KOPT-K1 (cell line): Measurements from ENCODE around the gene CAPN15.

Experiments used
- H3K27ac ChIP-seq: fragments of 200-600 bp; sonication (generic); 2 replicates; pipeline ENCODE4 v1.5.1; 2016; ENCODE audit warnings: antibody characterized with exemption, mild to moderate bottlenecking, low read depth, low read length; ENCODE audit not compliant: poor library complexity, severe bottlenecking
- H3K36me3 ChIP-seq: fragments of 200-600 bp; sonication (generic); 2 replicates; pipeline ENCODE4 v1.5.1; 2017; ENCODE audit warnings: antibody characterized with exemption, mild to moderate bottlenecking, low read length, moderate library complexity; ENCODE audit not compliant: insufficient read depth
- H3K9me3 ChIP-seq: fragments of 200-600 bp; sonication (generic); 2 replicates; pipeline ENCODE4 v1.5.1; 2017; ENCODE audit warnings: antibody characterized with exemption, low read length, mild to moderate bottlenecking; ENCODE audit not compliant: insufficient read depth, poor library complexity, severe bottlenecking

The CAPN15 gene

GRCh38 chr16:540645-541340 is 13.3 kb downstream of the CAPN15 start:
- Histone ChIP-seq H3K9me3 (no peaks in the 10 kb centered on the region), H3K27ac (no peak overlapping the region), H3K36me3 (peaks cover 22% of the 10 kb centered on the region; the same call in 1 of the 2 replicates)

DNA sequence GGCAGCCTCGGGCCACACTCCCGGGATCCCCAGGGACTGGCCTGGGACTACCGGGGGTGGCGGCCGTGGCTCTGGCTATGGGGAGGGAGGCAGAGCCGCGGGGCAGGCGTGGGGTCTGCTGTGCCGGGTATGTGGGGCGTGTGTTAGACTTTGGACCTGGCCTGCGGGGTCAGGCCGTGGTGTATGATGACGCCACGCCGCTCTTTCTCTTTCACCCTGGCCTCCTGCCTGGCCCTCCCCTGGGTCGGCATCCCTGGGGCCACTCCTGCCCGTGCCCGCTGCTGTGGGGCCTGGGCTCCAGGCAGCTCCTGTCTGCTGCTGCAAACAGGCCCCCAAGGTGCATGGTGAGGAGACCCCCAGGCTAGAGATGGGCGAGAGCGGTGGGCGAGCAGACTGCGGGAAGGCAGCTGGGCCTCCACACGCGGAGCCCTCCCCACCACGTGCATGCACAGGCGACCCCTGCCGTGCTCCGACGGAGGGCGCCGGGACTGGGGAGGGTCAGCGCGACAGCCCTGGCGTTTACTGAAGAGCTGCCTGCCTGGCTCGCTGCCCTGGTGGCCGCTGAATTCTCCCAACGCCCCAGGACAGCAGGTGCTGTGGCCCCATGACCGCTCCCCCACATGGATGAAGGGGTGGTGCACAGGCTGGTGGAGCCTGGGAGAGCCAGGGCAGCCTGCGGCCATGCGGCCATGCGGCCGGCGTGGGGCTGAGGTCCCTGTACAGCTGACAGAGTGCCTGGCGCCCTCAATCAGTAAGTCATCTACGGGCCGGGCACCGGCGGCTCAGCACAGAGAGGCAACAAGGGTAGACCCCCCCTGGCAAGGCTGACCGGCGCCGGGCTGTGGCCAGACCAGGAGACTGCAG is 16.0 kb downstream of the CAPN15 start:
- Histone ChIP-seq H3K36me3 (peaks cover 9% of the 10 kb centered on the region; the same call in 1 of the 2 replicates), H3K9me3 (no peaks in the 10 kb centered on the region), H3K27ac (no peak overlapping the region)

DNA sequence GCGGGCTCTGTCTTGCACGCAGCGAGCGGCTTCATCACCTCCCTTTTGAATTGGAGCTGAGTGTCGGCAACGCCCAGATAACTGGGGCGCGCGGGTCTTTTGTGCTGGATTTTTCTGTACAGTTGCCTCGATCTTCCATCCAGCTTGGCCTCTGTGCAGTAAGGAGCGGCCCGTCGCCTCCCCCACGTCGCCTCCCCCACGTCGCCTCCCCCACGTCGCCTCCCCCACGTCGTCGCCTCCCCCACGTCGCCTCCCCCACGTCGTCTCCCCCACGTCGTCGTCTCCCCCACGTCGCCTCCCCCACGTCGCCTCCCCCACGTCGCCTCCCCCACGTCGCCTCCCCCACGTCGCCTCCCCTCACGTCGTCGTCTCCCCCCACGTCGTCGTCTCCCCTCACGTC is 17.0 kb downstream of the CAPN15 start:
- no peak overlapping the region for H3K27ac ChIP-seq
- H3K36me3 ChIP-seq: peaks cover 13% of the 10 kb centered on the region; the same call in 1 of the 2 replicates
- H3K9me3 ChIP-seq: no peaks in the 10 kb centered on the region

GRCh38 chr16:546909-547770 is 19.6 kb downstream of the CAPN15 start:
- Histone ChIP-seq H3K9me3 (no peaks in the 10 kb centered on the region), H3K36me3 (peaks cover 24% of the 10 kb centered on the region; the same call in 1 of the 2 replicates), H3K27ac (no peak overlapping the region)

DNA sequence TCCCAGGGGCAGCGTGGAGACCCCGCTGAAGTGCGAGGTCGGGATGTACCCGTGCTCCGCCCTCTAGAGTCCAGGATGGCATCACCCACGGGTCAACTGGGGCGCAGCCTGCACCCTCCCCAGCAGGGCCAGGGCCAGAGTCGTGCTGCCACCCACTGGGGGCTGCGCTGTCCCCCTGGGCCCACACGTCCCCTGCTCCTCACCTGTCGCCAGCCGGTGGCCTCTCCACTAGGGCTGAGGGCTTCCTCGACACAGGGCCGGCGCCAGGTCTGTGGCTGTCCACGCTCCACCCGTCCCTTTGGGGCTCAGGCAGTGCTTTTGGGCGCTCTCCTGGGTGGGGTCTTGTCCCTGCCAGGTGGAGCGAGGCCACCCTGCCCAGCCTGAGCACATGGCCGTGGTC is 21.1 kb downstream of the CAPN15 start:
- H3K36me3 ChIP-seq: peaks cover 25% of the 10 kb centered on the region; the same call in 1 of the 2 replicates
- H3K27ac ChIP-seq: no peak overlapping the region
- H3K9me3 ChIP-seq: no peaks in the 10 kb centered on the region

DNA sequence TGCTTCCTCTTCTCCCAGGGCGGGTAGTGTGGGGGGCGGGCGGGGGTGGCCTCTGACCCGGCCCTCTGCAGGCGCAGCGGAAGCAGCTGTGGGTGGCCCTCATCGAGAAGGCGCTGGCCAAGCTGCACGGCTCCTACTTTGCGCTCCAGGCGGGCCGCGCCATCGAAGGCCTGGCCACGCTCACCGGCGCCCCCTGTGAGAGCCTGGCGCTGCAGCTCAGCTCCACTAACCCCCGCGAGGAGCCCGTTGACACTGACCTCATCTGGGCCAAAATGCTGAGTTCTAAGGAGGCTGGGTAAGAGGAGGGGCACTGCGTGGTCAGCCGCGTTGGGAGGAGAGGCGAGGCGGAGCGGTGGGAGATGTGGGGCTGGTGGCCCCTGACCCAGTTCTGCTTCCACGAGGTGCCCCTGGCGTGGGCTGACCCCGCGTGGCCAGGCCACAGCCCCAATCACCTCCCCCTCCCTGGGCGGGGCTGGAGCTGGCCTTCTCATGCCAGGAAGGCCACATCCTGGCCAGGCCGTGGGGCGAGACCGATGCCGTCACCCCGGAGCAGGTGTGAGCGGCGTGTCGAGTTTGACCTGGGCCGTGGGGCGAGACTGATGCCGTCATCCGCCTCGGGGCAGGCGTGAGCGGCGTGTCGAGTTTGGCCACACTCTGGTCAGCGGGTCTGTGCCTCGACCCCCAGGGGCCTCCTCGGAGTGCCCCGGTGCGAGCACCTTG is 22.2 kb downstream of the CAPN15 start:
- no peak overlapping the region for H3K27ac ChIP-seq
- H3K36me3 ChIP-seq: peaks cover 25% of the 10 kb centered on the region; the same call in 1 of the 2 replicates
- no peaks in the 10 kb centered on the region for H3K9me3 ChIP-seq

- Histone ChIP-seq H3K9me3 (no peaks in the 10 kb centered on the region), H3K27ac (no peak overlapping the region), H3K36me3 (peaks cover 25% of the 10 kb centered on the region; the same call in 1 of the 2 replicates)
These were observed 23.7 kb downstream of the CAPN15 start for GRCh38 chr16:551210-551609.

DNA sequence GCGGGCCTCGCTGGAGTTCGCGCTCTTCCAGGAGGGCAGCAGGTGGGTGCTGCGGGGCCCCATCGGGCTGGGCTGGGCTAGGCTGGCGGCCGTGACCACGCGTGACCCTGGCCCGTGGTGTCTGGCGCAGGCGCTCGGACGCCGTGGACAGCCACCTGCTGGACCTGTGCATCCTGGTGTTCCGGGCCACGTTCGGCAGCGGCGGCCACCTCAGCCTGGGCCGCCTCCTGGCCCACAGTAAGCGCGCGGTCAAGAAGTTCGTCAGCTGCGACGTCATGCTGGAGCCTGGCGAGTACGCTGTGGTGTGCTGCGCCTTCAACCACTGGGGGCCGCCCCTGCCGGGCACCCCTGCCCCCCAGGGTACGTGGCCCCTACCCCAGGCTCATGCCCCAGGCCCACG is 24.7 kb downstream of the CAPN15 start:
- Histone ChIP-seq H3K36me3 (peaks cover 25% of the 10 kb centered on the region; the same call in 1 of the 2 replicates), H3K27ac (no peak overlapping the region), H3K9me3 (no peaks in the 10 kb centered on the region)

- Histone ChIP-seq H3K36me3 (peaks cover 14% of the 10 kb centered on the region; the same call in 1 of the 2 replicates), H3K27ac (no peak overlapping the region)
These were observed 26.2 kb downstream of the CAPN15 start for GRCh38 chr16:553601-554296.

DNA sequence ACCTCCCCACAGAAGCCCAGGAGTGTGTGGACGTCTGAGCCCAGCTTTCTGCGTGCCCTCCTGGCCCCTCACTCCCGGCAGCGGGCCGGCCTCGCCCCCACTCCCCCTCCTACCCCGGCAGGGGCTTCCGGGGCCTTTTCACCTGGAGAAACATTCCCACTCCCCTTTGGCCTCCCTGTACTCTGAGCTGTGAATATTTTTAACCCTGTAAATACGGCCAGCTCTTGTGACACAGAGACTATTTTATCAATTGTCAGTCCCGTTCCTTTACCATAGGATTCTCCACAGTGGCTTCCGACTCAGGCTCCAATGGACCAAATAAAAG is 26.7 kb downstream of the CAPN15 start:
- Histone ChIP-seq H3K36me3 (peaks cover 12% of the 10 kb centered on the region; the same call in 1 of the 2 replicates), H3K27ac (no peak overlapping the region), H3K9me3 (no peaks in the 10 kb centered on the region)

More at GRCh38 chr16:553601-554296, 26.2 kb downstream of the CAPN15 start:
- H3K9me3 ChIP-seq: no peaks in the 10 kb centered on the region

DNA sequence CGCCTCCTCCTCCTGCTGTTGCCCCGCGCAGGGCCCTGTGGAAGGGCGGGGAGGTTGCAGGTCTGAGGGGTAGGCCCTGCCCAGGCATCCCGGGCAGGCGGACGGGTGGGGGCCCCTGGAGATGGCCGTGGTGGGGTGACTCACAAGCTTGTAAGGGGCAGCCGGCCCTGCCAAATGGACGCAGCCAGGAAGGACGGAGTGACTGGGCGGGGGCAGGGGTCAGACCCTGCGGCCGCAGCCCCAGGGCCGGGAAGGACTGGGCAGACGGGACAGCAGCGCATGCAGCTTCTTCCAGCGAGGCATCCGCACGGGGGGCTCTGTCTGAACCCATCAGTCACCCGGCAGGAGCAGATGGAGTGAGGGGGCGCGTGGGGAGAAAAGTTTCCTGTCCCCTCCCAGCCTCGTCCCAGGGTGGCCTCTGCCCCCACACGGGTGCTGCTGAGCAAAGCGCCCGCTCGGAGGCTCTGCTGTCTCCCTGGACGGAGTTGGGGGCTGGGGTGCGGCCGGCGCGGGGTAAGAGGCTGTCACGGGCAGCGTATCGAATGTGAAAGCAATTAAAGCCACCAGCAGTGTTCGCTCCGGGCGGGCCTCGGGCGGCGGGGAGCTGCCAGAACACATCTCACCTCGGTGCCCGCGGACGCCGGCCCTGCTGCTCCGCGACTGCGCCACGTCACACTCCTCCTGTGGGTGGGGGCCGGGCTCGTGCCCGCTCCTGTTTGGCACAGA is 27.3 kb downstream of the CAPN15 start:
- Histone ChIP-seq H3K9me3 (no peaks in the 10 kb centered on the region), H3K36me3 (peaks cover 12% of the 10 kb centered on the region; the same call in 1 of the 2 replicates), H3K27ac (no peak overlapping the region)

DNA sequence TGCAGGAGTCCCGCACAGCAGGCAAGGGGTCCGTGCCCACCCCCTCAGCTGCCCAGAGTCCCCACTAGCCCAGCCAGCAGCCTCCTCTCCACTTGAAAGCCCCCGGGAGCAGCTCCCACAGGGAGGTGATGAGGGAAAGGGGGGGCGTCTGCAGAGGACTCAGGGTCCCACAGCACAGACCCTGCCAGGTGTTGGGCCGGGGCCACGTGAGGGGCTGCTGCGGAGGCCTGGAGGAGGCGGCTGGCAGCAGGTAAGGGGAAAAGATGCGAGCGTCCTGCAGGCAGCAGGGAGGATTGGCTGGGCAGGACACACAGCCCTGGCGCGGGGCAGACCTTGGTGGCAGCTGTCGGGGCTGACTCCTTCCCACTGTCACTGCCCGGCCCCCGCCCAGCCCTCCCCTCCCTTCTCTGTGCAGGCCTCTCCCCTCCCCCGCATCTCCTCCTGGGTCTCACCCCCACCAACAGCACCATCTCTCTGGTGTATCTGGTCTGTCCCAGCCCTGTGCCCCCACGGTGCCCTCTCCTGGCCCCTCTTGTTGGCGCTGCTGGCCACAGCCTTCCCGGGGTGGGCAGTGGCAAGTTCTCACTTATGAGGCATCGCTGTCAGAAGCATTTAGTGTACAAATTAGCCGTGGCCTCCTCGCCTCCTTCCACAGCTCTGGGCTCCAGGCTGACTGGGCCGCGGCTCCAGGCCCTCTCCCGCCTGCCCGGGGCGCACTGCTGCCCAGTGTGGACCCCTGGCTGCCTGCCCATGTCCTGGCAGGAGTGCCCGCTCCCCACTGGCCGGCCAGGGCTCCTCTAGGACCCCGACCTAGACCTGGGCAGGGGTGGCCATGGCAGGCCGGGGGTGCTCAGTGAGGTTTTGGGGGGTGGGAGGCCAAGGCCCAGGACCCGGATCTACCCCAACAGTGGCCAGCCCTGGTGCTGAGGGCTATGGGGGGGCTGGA is 28.3 kb downstream of the CAPN15 start:
- H3K27ac ChIP-seq: no peak overlapping the region
- H3K36me3 ChIP-seq: peaks cover 12% of the 10 kb centered on the region; the same call in 1 of the 2 replicates
- no peaks in the 10 kb centered on the region for H3K9me3 ChIP-seq
